Loucy (cell line): Measurements from ENCODE around the gene CNOT2.
A peak's percentile ranks its signal among the peaks of the same experiment; 100 is the strongest.

Experiments used
- H2AFZ ChIP-seq: fragments of 200-600 bp; sonication (generic); 2 replicates; pipeline ENCODE4 v1.6.0; 2016; ENCODE audit warnings: antibody characterized with exemption, mild to moderate bottlenecking, low read length, moderate library complexity
- H3F3A ChIP-seq: fragments of 200-600 bp; 2 replicates; pipeline ENCODE4 v1.6.0; 2016; ENCODE audit warnings: antibody characterized with exemption, low read depth, mild to moderate bottlenecking
- H3K27me3 ChIP-seq: fragments of 200-600 bp; sonication (generic); 2 replicates; pipeline ENCODE4 v1.6.1; 2014; ENCODE audit warnings: low read length, mild to moderate bottlenecking; ENCODE audit not compliant: insufficient read depth, poor library complexity, severe bottlenecking
- H3K36me3 ChIP-seq: fragments of 200-600 bp; sonication (generic); 2 replicates; pipeline ENCODE4 v1.6.1; 2016; ENCODE audit warnings: low read length; ENCODE audit not compliant: insufficient read depth
- H3K4me1 ChIP-seq: fragments of 200-600 bp; sonication (generic); 2 replicates; pipeline ENCODE4 v1.5.1; 2014; ENCODE audit warnings: low read length, mild to moderate bottlenecking; ENCODE audit not compliant: insufficient read depth, poor library complexity, severe bottlenecking
- H3K4me2 ChIP-seq: fragments of 200-600 bp; sonication (generic); 2 replicates; pipeline ENCODE4 v1.6.0; 2014; ENCODE audit warnings: antibody characterized with exemption, low read length, low read depth, mild to moderate bottlenecking; ENCODE audit not compliant: poor library complexity, severe bottlenecking
- H3K4me3 ChIP-seq: fragments of 200-600 bp; sonication (generic); 2 replicates; pipeline ENCODE4 v1.5.1; 2014; ENCODE audit warnings: low read length, mild to moderate bottlenecking, mixed read lengths; ENCODE audit not compliant: poor library complexity, severe bottlenecking
- H3K79me2 ChIP-seq: fragments of 200-600 bp; sonication (generic); 2 replicates; pipeline ENCODE4 v1.6.1; 2014; ENCODE audit warnings: low read length; ENCODE audit not compliant: insufficient read depth
- H3K9ac ChIP-seq: fragments of 200-600 bp; sonication (generic); 2 replicates; pipeline ENCODE4 v1.6.0; 2014; ENCODE audit warnings: mild to moderate bottlenecking, low read depth, low read length, moderate library complexity; ENCODE audit not compliant: poor library complexity, severe bottlenecking
- H3K9me2 ChIP-seq: fragments of 200-600 bp; sonication (generic); replicated peaks from 2 replicates; pipeline ENCODE4 v1.6.1; 2016; ENCODE audit warnings: low read depth, low read length, mixed read lengths
- H3K9me3 ChIP-seq: fragments of 200-600 bp; sonication (generic); 2 replicates; pipeline ENCODE4 v1.6.1; 2014; ENCODE audit warnings: mild to moderate bottlenecking, antibody characterized with exemption, low read length, low read depth; ENCODE audit not compliant: insufficient read depth
- H4K20me1 ChIP-seq: fragments of 200-600 bp; sonication (generic); 2 replicates; pipeline ENCODE4 v1.6.0; 2014; ENCODE audit warnings: antibody characterized with exemption, low read length, mild to moderate bottlenecking; ENCODE audit not compliant: insufficient read depth, poor library complexity, severe bottlenecking
- EZH2phosphoT487 ChIP-seq: fragments of 200-600 bp; IDR thresholded peaks from 2 replicates; pipeline ENCODE4 v1.6.1; 2018; ENCODE audit warnings: antibody characterized with exemption, mild to moderate bottlenecking, moderate library complexity, borderline replicate concordance
- TF ChIP-seq, protein P1 (sequence below): fragments of 200-600 bp; sonication (generic); conservative IDR thresholded peaks from 2 replicates; pipeline ENCODE4 v1.5.1; 2014; ENCODE audit warnings: mild to moderate bottlenecking, antibody characterized with exemption, low read length

CNOT2 gene

GRCh38 chr12:70248876-70249275 lies 5.6 kb downstream of the CNOT2 start:
- Histone ChIP-seq H3K4me3 (peak overlapping the region; percentile 98), H4K20me1 (peaks cover 99% of the 10 kb centered on the region), H3K9me3 (no peaks in the 10 kb centered on the region), H3F3A (no peaks in the 10 kb centered on the region), H3K9me2 (no peaks in the 10 kb centered on the region), H3K36me3 (no peaks in the 10 kb centered on the region), H3K4me2 (peak overlapping the region; percentile 100), H3K27me3 (no peaks in the 10 kb centered on the region), H3K4me1 (peaks cover 70% of the 10 kb centered on the region), H3K9ac (no peak overlapping the region), H3K79me2 (peaks cover 99% of the 10 kb centered on the region), H2AFZ (no peak overlapping the region)
- no peak for TF ChIP-seq EZH2phosphoT487

GRCh38 chr12:70249903-70250302 lies 6.7 kb downstream of the CNOT2 start:
- peaks cover 64% of the 10 kb centered on the region for H3K4me1 ChIP-seq
- no peaks in the 10 kb centered on the region for H3K9me3 ChIP-seq
- H4K20me1 ChIP-seq = peaks cover 96% of the 10 kb centered on the region
- no peaks in the 10 kb centered on the region for H3K27me3 ChIP-seq
- no peaks in the 10 kb centered on the region for H3F3A ChIP-seq
- peak overlapping the region; percentile 21 for H3K9ac ChIP-seq
- H3K79me2 ChIP-seq = peaks cover 98% of the 10 kb centered on the region
- H2AFZ ChIP-seq = no peak overlapping the region
- no peaks in the 10 kb centered on the region for H3K9me2 ChIP-seq
- TF ChIP-seq EZH2phosphoT487 = no peak
- TF ChIP-seq, protein P1, sequence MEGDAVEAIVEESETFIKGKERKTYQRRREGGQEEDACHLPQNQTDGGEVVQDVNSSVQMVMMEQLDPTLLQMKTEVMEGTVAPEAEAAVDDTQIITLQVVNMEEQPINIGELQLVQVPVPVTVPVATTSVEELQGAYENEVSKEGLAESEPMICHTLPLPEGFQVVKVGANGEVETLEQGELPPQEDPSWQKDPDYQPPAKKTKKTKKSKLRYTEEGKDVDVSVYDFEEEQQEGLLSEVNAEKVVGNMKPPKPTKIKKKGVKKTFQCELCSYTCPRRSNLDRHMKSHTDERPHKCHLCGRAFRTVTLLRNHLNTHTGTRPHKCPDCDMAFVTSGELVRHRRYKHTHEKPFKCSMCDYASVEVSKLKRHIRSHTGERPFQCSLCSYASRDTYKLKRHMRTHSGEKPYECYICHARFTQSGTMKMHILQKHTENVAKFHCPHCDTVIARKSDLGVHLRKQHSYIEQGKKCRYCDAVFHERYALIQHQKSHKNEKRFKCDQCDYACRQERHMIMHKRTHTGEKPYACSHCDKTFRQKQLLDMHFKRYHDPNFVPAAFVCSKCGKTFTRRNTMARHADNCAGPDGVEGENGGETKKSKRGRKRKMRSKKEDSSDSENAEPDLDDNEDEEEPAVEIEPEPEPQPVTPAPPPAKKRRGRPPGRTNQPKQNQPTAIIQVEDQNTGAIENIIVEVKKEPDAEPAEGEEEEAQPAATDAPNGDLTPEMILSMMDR = no peak
- H3K36me3 ChIP-seq = no peaks in the 10 kb centered on the region
- H3K4me2 ChIP-seq = peak overlapping the region; percentile 34
- peak overlapping the region; percentile 9 for H3K4me3 ChIP-seq

GRCh38 chr12:70251226-70251625 lies 8.0 kb downstream of the CNOT2 start:
- Histone ChIP-seq H3K36me3 (no peaks in the 10 kb centered on the region), H3K4me2 (peak overlapping the region; percentile 34), H3K9ac (no peak overlapping the region), H3K4me3 (no peak overlapping the region), H3K4me1 (peaks cover 58% of the 10 kb centered on the region), H3K9me3 (no peaks in the 10 kb centered on the region), H3K79me2 (peaks cover 98% of the 10 kb centered on the region), H3F3A (no peaks in the 10 kb centered on the region), H3K9me2 (no peaks in the 10 kb centered on the region), H4K20me1 (peaks cover 96% of the 10 kb centered on the region), H2AFZ (no peak overlapping the region), H3K27me3 (no peaks in the 10 kb centered on the region)
- no peak for TF ChIP-seq EZH2phosphoT487
- TF ChIP-seq, protein P1 = no peak

DNA sequence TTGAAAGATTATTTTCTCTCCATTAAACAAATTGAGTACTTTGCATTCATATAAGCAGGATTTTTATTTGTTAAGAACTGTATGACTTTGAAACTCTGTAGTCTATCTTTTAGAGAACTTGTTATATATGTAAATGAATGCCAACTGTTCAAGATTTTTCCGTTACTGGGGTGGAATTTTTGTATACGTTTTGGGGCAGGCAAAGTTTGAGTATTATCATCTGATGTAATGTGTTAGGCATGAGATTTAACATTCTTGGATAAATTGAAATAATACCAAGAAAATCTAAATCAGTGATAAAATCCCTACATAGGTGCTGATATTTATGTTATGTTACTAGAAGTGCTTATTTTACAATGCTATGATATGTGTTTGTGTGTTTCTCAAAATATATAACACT lies 8.4 kb downstream of the CNOT2 start:
- Histone ChIP-seq H3K9me2 (no peaks in the 10 kb centered on the region), H2AFZ (no peak overlapping the region), H3K27me3 (no peaks in the 10 kb centered on the region), H3F3A (no peaks in the 10 kb centered on the region), H3K79me2 (peaks cover 98% of the 10 kb centered on the region), H3K36me3 (no peaks in the 10 kb centered on the region), H3K4me2 (peak overlapping the region; percentile 34), H3K9me3 (no peaks in the 10 kb centered on the region), H4K20me1 (peaks cover 96% of the 10 kb centered on the region), H3K9ac (no peak overlapping the region), H3K4me1 (peaks cover 55% of the 10 kb centered on the region), H3K4me3 (no peak overlapping the region)
- TF ChIP-seq, protein P1 = no peak
- TF ChIP-seq EZH2phosphoT487 = no peak
